ENCODE data around the gene PCDHA1.
"Not testable (repeated sequence)": the region's sequence is repeated elsewhere in the genome, so short reads cannot be mapped to it uniquely, and the experiment has no call there.

Gene PCDHA1
- 0 reads per million in 2 donors for total RNA-seq

DNA sequence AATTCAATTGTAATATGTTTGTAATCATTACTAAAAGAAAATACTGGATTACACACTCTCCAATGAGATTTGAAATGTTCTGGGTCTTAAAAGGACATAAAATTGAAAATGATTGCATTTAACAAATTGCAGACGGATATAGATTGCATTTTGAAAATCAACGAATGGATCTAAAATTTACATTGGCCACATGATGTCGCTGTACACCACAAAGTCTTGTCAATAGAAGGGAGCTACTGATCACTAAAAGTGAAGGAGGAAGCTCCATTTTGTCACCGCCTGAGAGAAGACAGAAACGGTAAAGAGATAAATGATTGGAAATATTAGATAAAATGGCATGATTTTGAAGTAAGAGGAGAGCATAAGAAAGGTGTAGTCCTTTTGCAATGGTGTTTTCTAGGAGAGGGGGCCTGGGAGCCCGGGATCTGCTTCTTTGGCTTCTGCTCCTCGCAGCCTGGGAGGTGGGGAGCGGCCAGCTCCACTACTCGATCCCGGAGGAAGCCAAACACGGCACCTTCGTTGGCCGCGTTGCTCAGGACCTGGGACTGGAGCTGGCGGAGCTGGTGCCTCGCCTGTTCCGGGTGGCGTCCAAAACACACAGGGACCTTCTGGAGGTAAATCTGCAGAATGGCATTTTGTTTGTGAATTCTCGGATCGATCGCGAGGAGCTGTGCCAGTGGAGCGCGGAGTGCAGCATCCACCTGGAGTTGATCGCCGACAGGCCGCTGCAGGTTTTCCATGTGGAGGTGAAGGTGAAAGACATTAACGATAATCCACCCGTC lies at the start of gene PCDHA1:
PCDHA1 (plus strand) TSS at position 236 of the 782 bp plus-strand sequence.
- DNase-seq, result no peak

DNA sequence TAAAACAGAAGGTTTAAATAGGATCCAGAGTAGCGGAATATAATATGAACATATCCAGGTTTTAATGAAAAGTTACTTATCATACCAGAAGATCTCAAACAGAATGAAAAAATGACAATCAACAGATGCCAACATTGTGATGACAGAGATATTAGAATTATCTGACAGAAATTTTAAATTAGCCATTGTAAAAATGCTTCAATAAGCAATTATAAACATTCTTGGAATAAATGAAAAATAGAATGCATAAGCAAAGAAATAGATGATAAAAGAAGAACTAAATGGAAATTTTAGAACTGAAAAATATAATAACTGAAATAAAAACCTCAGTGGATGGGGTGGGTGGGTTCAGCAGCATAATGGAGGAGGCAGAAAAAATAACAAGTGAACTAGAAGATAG lies 48.5 kb upstream of the PCDHA1 start:
- no peak for DNase-seq

DNA sequence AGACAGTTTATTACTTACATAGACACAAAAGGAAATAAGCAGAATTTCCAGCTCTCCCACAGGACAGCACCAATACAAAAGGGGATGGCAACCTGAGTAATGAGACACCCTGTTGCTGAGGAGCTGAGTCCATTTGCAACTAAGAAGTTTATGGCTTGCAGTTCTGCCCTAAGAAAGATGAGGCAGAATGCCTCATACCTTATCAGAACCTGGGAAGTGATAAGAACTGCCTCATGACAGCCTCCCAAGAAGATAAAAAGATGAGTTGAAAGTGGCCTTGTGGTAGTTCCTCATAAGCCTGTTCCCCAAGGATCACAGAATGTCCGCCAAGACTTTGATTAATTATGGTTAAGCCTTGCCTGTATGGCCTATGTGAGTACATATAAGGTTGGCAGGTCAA lies 44.0 kb upstream of the PCDHA1 start:
- DNase-seq, result no peak

DNA sequence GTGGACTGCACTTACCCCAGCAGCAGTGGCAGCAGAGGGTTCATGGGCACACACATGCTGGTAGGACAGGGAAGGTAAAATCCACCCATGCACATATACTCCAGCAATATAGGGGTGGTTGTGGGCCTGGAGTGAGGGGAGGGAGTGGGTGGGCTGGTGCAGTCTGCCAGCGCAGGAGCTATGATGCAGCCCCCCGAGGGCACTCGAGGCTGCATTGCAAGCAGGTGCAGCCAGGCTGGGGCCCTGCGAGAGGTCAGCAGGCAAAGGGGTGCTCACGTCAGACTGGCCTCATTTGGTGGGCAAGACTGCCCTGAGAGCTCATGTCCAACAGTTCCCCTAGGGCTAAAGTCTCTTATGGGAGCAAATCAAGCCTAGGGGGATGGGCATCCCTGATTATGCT lies 32.4 kb upstream of the PCDHA1 start:
- no peak for DNase-seq

DNA sequence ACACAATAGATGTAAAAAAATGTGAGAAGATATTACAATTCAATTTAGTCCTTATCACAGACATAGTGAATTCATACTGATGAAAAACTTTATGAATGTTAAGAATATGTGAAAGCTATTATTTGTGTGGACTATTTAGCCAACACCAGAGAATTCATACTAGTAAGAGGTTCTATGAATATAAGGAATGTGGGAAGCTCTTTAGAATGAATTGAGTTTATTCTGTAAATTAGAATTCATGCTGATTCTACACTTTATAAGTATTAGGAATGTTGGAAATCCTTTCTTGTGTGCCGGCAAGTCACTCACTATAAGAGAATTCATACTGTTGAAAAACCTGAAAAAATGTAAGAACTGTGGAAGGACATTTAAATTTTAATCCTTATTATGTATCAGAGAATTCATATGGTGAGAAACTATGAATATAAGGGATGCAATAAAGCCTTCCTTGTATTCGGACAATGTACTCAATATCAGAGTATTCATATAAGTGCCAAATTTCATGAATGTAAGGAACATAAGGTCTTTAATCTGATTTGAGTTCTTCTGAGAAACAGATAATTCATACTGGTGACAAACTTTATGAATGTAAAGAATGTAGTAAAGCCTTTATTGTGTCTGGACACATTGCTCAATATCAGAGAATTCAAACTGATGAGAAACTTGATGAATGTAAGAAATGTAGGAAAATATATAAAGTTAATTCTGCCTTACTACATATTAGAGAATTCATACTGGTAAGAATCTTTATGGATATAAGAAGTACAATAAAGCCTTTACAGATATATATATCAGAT lies 21.6 kb upstream of the PCDHA1 start:
- DNase-seq, result no peak

DNA sequence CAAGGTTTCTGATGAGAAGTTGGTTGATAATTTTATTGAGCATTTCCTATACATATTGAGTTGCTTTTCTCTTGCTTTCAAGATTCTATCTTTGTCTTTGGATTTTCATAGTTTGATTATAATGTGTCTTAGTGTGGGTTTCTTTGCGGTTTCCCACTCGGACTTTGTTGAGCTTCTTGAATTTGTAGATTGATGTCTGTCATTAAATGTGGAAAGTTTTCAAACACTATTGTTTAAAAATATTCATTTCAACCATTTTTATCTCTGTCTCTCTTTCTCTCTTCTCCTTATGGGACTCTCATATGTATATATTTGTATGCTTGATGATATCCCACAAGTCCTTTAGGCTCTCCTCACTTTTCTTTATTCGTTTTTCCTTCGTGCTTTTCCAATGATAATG lies 18.5 kb upstream of the PCDHA1 start:
- no peak for DNase-seq

DNA sequence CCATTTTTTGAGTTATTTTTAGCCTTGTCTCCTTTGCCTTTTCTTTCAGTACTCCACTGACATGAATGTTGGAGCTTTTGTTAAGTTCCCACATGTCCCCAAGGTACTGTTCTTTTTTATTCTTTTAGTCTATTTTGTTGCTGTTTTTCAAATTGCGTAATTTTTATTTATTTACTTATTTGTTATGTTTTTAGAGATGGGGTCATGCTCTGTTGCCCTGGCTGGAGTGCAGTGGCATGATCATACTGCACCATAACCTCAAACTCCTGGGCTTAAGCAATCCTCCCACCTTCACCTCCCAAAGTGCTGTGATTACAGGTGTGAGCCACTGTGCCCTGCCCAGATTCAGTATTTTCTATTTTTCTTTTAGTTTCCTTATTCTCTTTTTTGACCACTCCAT lies 5.4 kb upstream of the PCDHA1 start:
- no peak for DNase-seq

DNA sequence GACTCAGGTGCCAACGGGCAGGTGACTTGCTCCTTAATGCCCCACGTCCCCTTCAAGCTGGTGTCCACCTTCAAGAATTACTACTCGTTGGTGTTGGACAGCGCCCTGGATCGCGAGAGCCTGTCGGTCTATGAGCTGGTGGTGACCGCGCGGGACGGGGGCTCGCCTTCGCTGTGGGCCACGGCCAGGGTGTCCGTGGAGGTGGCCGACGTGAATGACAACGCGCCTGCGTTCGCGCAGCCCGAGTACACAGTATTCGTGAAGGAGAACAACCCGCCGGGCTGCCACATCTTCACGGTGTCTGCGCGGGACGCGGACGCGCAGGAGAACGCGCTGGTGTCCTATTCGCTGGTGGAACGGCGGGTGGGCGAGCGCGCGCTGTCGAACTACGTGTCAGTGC lies 1.5 kb downstream of the PCDHA1 start:
- not testable (repeated sequence) for DNase-seq

DNA sequence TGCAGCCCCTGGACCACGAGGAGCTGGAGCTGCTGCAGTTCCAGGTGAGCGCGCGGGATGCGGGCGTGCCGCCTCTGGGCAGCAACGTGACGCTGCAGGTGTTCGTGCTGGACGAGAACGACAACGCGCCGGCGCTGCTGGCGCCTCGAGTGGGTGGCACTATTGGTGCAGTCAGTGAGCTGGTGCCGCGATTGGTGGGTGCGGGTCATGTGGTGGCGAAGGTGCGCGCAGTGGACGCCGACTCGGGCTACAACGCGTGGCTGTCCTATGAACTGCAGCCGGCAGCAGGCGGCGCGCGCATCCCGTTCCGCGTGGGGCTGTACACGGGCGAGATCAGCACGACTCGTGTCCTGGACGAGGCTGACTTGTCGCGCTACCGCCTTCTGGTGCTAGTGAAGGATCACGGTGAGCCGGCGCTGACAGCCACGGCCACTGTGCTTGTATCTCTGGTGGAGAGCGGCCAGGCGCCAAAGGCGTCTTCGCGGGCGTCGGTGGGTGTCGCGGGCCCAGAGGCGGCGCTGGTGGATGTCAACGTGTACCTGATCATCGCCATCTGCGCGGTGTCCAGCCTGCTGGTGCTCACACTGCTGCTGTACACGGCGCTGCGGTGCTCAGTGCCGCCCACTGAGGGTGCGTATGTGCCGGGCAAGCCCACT lies 2.0 kb downstream of the PCDHA1 start:
- DNase-seq, result not testable (repeated sequence)

DNA sequence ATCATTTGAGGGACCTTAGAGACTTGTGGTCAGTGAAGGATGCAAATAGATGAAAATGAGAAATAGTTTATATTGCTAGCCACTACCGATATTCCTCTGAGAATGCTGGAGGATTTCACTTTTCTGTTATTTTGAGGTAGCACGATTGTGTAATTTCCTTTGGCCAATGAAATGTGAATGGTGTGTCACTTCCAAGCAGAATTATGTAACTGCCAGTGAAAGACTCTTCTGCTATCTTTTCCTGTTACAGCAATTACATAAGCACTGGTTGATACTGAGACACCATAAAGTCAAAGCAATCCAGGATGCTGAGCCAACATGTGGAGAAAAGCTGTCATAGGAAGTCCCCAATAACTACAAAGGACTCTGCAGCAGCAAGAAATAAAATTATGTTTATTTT lies 5.1 kb downstream of the PCDHA1 start:
- no peak for DNase-seq

DNA sequence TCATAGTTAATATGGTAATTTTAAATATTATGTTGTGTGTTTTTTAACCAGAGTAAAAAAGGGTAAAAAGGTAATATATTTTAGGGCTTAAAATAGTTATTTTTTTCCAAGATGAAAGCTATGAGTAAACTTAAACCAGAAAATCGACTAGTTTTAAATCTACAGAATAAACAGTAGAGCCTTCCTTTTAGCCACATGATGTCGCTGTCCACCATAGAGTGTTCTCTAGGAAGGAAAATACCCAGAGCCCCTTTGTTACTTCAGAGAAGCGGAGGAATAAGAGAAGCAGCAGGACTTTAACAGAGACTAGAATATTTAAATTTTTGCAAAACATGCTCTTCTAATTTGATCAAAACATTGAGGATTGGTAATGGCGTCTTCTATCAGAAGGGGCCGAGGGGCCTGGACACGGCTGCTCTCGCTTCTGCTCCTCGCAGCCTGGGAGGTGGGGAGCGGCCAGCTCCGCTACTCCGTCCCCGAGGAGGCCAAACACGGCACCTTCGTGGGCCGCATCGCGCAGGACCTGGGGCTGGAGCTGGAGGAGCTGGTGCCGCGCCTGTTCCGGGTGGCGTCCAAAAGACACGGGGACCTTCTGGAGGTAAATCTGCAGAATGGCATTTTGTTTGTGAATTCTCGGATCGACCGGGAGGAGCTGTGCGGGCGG lies 8.8 kb downstream of the PCDHA1 start, which contains the start of gene PCDHA2:
PCDHA2 (plus strand) TSS at position 258 of the 664 bp plus-strand sequence.
- DNase-seq, result no peak

DNA sequence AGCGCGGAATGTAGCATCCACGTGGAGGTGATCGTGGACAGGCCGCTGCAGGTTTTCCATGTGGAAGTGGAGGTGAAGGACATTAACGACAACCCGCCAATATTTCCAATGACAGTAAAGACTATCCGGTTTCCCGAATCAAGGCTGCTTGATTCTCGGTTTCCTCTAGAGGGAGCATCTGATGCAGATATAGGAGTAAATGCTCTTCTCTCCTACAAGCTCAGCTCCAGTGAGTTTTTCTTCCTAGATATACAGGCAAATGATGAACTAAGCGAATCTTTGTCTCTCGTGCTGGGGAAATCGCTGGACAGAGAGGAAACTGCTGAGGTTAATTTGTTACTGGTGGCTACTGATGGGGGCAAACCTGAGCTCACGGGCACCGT lies 9.3 kb downstream of the PCDHA1 start:
- DNase-seq, result no peak

DNA sequence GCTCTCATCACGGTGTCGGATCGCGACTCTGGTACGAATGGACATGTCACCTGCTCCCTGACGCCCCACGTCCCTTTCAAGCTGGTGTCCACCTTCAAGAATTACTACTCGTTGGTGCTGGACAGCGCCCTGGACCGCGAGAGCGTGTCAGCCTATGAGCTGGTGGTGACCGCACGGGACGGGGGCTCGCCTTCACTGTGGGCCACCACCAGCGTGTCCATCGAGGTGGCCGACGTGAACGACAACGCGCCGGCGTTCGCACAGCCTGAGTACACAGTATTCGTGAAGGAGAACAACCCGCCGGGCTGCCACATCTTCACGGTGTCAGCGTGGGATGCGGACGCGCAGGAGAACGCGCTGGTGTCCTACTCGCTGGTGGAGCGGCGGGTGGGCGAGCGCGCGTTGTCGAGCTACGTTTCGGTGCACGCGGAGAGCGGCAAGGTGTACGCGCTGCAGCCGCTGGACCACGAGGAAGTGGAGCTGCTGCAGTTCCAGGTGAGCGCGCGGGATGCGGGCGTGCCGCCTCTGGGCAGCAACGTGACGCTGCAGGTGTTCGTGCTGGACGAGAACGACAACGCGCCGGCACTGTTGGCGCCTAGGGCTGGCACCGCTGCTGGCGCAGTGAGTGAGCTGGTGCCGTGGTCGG lies 10.3 kb downstream of the PCDHA1 start:
- not testable (repeated sequence) for DNase-seq

DNA sequence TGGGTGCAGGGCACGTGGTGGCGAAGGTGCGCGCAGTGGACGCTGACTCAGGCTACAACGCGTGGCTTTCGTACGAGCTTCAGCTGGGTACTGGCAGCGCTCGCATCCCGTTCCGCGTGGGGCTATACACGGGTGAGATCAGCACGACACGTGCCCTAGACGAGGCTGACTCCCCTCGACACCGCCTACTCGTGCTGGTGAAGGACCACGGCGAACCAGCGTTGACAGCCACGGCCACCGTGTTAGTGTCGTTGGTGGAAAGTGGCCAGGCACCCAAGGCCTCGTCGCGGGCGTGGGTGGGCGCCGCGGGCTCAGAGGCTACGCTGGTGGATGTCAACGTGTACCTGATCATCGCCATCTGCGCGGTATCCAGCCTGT lies 10.8 kb downstream of the PCDHA1 start:
- no peak for DNase-seq

DNA sequence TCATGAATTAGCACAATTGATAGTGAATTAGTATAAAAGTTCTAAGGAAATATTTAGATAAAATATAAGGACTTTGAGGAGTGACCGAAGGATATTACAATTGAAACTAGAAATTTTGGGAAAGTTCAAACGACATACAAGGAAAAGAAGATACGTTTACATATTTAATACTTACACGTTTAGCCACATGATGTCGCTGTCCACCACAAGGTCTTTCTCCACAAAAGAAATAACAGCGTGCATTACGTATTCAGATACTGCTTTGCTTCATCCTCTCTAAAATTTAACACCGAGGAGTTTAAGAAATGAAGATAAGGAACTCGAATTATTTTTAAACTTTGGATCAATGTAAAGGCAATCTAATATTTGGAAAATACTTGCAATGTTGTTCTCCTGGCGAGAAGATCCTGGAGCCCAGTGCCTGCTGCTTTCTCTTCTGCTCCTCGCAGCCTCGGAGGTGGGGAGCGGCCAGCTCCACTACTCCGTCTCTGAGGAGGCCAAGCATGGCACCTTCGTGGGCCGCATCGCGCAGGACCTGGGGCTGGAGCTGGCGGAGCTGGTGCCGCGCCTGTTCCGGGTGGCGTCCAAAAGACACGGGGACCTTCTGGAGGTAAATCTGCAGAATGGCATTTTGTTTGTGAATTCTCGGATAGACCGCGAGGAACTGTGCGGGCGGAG lies 15.0 kb downstream of the PCDHA1 start, which contains the start of gene PCDHA3:
PCDHA3 (plus strand) TSS at position 242 of the 678 bp plus-strand sequence.
- DNase-seq, result no peak

DNA sequence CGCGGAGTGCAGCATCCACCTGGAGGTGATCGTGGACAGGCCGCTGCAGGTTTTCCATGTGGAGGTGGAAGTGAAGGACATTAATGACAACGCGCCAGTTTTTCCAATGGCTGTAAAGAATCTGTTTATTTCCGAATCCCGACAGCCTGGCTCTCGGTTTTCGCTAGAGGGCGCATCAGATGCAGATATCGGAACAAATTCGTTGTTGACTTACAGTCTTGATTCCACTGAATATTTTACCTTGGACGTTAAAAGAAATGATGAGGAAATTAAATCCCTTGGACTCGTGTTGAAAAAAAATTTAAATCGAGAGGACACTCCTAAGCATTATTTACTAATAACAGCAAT lies 15.5 kb downstream of the PCDHA1 start:
- no peak for DNase-seq

DNA sequence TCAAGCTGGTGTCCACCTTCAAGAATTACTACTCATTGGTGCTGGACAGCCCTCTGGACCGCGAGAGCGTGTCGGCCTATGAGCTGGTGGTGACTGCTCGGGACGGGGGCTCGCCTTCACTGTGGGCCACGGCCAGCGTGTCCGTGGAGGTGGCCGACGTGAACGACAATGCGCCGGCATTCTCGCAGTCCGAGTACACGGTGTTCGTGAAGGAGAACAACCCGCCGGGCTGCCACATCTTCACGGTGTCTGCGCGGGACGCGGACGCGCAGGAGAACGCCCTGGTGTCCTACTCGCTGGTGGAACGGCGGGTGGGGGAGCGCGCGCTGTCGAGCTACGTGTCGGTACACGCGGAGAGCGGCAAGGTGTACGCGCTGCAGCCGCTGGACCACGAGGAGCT lies 16.4 kb downstream of the PCDHA1 start:
- DNase-seq, result not testable (repeated sequence)

DNA sequence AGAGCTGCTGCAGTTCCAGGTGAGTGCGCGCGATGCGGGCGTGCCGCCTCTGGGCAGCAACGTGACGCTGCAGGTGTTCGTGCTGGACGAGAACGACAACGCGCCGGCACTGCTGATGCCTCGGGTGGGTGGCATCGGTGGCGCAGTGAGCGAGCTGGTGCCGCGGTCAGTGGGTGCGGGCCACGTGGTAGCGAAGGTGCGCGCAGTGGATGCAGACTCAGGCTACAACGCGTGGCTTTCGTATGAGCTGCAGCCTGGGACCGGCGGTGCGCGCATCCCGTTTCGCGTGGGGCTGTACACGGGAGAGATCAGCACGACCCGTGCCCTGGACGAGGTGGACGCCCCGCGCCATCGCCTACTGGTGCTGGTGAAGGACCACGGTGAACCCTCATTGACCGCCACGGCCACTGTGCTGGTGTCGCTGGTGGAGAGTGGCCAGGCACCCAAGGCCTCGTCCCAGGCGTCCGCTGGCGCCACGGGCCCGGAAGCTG lies 16.9 kb downstream of the PCDHA1 start:
- no peak for DNase-seq

DNA sequence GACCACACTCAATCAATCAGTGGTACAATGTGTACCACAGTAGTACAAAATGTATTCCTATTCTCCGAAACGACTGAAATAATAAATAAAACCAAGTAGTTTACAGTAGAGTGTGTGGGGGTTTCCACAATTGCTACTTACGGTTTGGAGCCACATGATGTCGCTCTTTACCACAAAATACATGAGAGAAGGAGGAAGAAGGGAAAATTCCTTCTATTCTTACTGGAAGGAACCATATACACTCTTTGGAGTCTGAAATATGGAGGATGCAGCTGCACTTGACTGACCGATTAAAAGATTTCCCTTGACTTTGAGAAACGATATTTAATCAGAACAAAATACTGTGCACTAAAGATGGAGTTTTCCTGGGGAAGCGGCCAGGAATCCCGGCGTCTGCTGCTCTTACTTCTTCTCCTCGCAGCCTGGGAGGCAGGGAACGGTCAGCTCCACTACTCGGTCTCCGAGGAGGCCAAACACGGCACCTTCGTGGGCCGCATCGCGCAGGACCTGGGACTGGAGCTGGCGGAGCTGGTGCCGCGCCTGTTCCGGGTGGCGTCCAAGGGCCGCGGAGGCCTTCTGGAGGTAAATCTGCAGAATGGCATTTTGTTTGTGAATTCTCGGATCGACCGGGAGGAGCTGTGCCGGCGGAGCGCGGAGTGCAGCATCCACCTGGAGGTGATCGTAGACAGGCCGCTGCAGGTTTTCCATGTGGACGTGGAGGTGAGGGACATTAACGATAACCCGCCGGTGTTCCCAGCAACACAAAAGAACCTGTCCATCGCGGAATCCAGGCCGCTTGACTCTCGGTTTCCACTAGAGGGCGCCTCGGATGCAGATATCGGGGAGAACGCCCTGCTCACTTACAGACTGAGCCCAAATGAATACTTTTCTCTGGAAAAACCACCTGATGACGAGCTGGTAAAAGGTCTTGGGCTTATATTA lies 21.2 kb downstream of the PCDHA1 start, which contains the start of gene PCDHA4:
PCDHA4 (plus strand) TSS at position 235 of the 942 bp plus-strand sequence.
- no peak for DNase-seq

DNA sequence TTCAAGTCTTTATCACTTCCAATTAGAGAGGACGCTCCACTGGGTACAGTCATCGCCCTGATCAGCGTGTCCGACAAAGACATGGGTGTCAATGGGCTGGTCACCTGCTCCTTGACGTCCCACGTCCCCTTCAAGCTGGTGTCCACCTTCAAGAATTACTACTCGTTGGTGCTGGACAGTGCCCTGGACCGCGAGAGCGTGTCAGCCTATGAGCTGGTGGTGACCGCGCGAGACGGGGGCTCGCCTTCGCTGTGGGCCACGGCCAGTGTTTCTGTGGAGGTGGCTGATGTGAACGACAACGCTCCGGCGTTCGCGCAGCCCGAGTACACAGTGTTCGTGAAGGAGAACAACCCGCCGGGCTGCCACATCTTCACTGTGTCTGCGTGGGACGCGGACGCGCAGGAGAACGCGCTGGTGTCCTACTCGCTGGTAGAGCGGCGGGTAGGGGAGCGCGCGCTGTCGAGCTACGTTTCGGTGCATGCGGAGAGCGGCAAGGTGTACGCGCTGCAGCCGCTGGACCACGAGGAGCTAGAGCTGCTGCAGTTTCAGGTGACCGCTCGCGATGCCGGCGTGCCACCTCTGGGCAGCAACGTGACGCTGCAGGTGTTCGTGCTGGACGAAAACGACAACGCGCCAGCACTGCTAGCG lies 22.4 kb downstream of the PCDHA1 start:
- DNase-seq, result not testable (repeated sequence)

All from activated gamma-delta T cell (primary cell).